ENCODE results near the gene SIAE.

- no peak for TF ChIP-seq CTCF (IDR thresholded peaks at IDR 0.05)
- no peak for TF ChIP-seq POLR2A (IDR thresholded peaks at IDR 0.05)
Measured at GRCh38 chr11:124584681-124585372, 88.7 kb downstream of the SIAE start.
